Measurements from ENCODE around the gene RAB1B.
A peak's percentile ranks its signal among the peaks of the same experiment; 100 is the strongest.

The RAB1B gene

DNA sequence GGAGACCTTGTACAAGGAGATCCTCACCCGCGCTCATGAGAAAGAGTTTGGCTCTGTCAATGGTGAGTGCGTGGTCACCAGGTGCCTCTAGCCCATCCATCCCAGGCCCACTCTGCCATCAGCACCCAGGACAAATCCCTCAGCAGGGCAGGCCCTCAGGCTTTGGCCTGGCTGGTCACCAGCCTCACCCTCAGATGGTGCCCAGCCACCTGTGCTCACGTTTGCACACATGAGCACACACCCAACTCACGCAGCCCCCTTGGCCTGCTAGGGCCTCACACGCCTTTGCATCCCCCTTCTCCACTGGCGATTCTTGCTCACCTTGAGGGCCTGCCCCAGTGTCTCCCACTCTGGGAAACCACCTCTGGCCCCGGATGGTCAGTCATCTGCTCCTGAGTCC, 4.1 kb upstream of the RAB1B start:
- H3K4me1 ChIP-seq (ENCODE audit: control insufficient read depth, low read length): peaks cover 15% of the 10 kb centered on the region
- peaks cover 72% of the 10 kb centered on the region for H3K36me3 ChIP-seq (ENCODE audit: control insufficient read depth, low read length)
- peaks cover 16% of the 10 kb centered on the region for H3K79me2 ChIP-seq (ENCODE audit: control insufficient read depth, low read length)
- no peak overlapping the region for H3K4me2 ChIP-seq (ENCODE audit: low read length)
- H3K9me3 ChIP-seq (ENCODE audit: control insufficient read depth, insufficient read depth, low read length): no peaks in the 10 kb centered on the region
- H4K20me1 ChIP-seq (ENCODE audit: control insufficient read depth, insufficient read depth, low read depth, low read length): no peaks in the 10 kb centered on the region
- no peak overlapping the region for H3K4me3 ChIP-seq (ENCODE audit: low read length)
- TF ChIP-seq EZH2phosphoT487 (IDR thresholded peaks at IDR 0.05; ENCODE audit: borderline replicate concordance, low read length): no peak
- TF ChIP-seq, protein P1, sequence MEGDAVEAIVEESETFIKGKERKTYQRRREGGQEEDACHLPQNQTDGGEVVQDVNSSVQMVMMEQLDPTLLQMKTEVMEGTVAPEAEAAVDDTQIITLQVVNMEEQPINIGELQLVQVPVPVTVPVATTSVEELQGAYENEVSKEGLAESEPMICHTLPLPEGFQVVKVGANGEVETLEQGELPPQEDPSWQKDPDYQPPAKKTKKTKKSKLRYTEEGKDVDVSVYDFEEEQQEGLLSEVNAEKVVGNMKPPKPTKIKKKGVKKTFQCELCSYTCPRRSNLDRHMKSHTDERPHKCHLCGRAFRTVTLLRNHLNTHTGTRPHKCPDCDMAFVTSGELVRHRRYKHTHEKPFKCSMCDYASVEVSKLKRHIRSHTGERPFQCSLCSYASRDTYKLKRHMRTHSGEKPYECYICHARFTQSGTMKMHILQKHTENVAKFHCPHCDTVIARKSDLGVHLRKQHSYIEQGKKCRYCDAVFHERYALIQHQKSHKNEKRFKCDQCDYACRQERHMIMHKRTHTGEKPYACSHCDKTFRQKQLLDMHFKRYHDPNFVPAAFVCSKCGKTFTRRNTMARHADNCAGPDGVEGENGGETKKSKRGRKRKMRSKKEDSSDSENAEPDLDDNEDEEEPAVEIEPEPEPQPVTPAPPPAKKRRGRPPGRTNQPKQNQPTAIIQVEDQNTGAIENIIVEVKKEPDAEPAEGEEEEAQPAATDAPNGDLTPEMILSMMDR (IDR thresholded peaks at IDR 0.05; ENCODE audit: low read depth, low read length, poor library complexity, severe bottlenecking): no peak
- H3K27me3 ChIP-seq (ENCODE audit: control insufficient read depth, low read length): no peaks in the 10 kb centered on the region
- H3F3A ChIP-seq (ENCODE audit: control insufficient read depth, insufficient read depth): peaks cover 5% of the 10 kb centered on the region
- H3K9me2 ChIP-seq (replicated peaks; ENCODE audit: control insufficient read depth, low read length): no peaks in the 10 kb centered on the region
- H3K27ac ChIP-seq (ENCODE audit: low read depth, low read length): no peak overlapping the region

DNA sequence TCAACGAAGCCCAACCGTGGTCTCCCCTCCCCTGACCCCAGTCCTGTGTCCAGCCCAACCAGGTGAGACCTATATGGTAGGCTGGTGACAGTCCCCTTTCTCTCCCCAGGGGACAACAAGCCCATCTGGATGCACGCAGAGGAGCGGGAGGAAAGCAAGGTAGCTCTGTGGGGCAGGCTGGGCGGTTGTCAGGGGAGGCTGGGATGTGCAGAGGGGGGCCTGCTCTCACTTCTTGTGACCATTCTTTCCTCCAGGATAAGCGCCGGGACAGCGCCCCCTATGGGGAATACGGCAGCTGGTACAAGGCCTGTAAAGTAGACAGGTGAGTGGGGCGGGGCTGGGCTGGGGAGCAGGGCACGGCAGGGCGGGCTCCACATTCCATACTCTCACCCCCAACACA, 3.5 kb upstream of the RAB1B start:
- Histone ChIP-seq H3K27me3 (ENCODE audit: control insufficient read depth, low read length) (no peaks in the 10 kb centered on the region), H3K4me2 (ENCODE audit: low read length) (no peak overlapping the region), H3K79me2 (ENCODE audit: control insufficient read depth, low read length) (peaks cover 16% of the 10 kb centered on the region), H3F3A (ENCODE audit: control insufficient read depth, insufficient read depth) (peaks cover 5% of the 10 kb centered on the region), H3K27ac (ENCODE audit: low read depth, low read length) (no peak overlapping the region), H3K9me2 (replicated peaks; ENCODE audit: control insufficient read depth, low read length) (no peaks in the 10 kb centered on the region), H3K4me1 (ENCODE audit: control insufficient read depth, low read length) (peaks cover 18% of the 10 kb centered on the region), H3K4me3 (ENCODE audit: low read length) (no peak overlapping the region), H4K20me1 (ENCODE audit: control insufficient read depth, insufficient read depth, low read depth, low read length) (no peaks in the 10 kb centered on the region), H3K36me3 (ENCODE audit: control insufficient read depth, low read length) (peaks cover 69% of the 10 kb centered on the region), H3K9me3 (ENCODE audit: control insufficient read depth, insufficient read depth, low read length) (no peaks in the 10 kb centered on the region)
- no peak for TF ChIP-seq EZH2phosphoT487 (IDR thresholded peaks at IDR 0.05; ENCODE audit: borderline replicate concordance, low read length)
- TF ChIP-seq, protein P1 (IDR thresholded peaks at IDR 0.05; ENCODE audit: low read depth, low read length, poor library complexity, severe bottlenecking): peak; percentile 76

DNA sequence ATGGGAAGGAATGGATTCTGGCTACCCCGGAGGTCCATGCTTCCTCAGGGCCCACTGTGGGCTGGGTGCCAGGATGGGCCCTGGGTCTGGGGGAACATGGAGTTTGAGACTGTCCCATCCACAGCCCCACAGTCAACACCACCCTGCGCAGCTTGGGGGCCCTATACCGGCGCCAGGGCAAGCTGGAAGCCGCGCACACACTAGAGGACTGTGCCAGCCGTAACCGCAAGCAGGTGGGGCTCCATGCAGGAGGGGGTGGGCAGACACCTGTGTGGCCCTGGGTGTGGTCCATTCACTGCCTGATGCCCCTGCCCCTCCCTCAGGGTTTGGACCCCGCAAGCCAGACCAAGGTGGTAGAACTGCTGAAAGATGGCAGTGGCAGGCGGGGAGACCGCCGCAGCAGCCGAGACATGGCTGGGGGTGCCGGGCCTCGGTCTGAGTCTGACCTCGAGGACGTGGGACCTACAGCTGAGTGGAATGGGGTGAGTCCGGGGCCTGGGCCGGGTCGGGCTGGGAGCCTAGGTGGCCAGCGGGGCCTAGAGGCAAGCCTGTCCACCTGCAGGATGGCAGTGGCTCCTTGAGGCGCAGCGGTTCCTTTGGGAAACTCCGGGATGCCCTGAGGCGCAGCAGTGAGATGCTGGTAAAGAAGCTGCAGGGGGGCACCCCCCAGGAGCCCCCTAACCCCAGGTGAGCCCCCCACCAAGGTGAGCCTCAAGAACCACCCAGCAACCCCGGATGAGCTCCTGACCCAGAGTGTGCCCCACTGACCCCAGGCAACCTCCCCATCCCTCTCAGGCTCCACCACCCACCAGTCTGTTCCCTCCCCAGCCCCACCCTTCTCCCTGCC, 2.7 kb upstream of the RAB1B start:
- no peaks in the 10 kb centered on the region for H3K9me3 ChIP-seq (ENCODE audit: control insufficient read depth, insufficient read depth, low read length)
- TF ChIP-seq EZH2phosphoT487 (IDR thresholded peaks at IDR 0.05; ENCODE audit: borderline replicate concordance, low read length): no peak
- TF ChIP-seq, protein P1 (IDR thresholded peaks at IDR 0.05; ENCODE audit: low read depth, low read length, poor library complexity, severe bottlenecking): no peak
- peaks cover 22% of the 10 kb centered on the region for H3K79me2 ChIP-seq (ENCODE audit: control insufficient read depth, low read length)
- H3K36me3 ChIP-seq (ENCODE audit: control insufficient read depth, low read length): peaks cover 72% of the 10 kb centered on the region
- no peak overlapping the region for H3K4me2 ChIP-seq (ENCODE audit: low read length)
- peaks cover 5% of the 10 kb centered on the region for H3F3A ChIP-seq (ENCODE audit: control insufficient read depth, insufficient read depth)
- no peaks in the 10 kb centered on the region for H3K27me3 ChIP-seq (ENCODE audit: control insufficient read depth, low read length)
- peaks cover 20% of the 10 kb centered on the region for H3K4me1 ChIP-seq (ENCODE audit: control insufficient read depth, low read length)
- peaks cover 4% of the 10 kb centered on the region for H4K20me1 ChIP-seq (ENCODE audit: control insufficient read depth, insufficient read depth, low read depth, low read length)
- H3K27ac ChIP-seq (ENCODE audit: low read depth, low read length): no peak overlapping the region
- H3K4me3 ChIP-seq (ENCODE audit: low read length): no peak overlapping the region
- no peaks in the 10 kb centered on the region for H3K9me2 ChIP-seq (replicated peaks; ENCODE audit: control insufficient read depth, low read length)

All from DOHH2 (cell line).